K562 (cell line): Measurements from ENCODE around the gene SDE2. TPM values are rescaled to one million over a fixed set of nuclear protein-coding genes. Genes with fewer than 3 reads are reported as not detected.

Experiments
- ATAC-seq: fragments of 200-7000 bp; cut with Tn5 transposase; 3 replicates; pipeline ENCODE4 v1.9.1; 2020; ENCODE audit warnings: moderate library complexity
- BruUV-seq: library from RNA; stranded (reverse); fragments of 400-500 nt; replicated peaks from 2 replicates; lab custom pipeline; 2021; lab: Mats Ljungman, UMichigan
- CTCF ChIA-PET: fragments of 300-600 bp; formaldehyde crosslinking; extraction: SDS; loops from one replicate; lab custom pipeline; 2021; ENCODE audit warnings: low intra/inter-chr PET ratio; lab: Yijun Ruan, JAX
- POLR2A ChIA-PET: fragments of 300-600, 350-650 bp; sonication (Branson Sonifier 250); formaldehyde crosslinking; extraction: SDS; loops from one replicate; lab custom pipeline; 2021; ENCODE audit warnings: antibody characterized with exemption, inconsistent platforms; lab: Yijun Ruan, JAX
- DNase-seq, 4 experiments: peaks; one replicate each; pipeline versions ENCODE4 v3.0.0 to v3.0.0-alpha.2; 2011 to 2018; ENCODE audit warnings: low spot score in 3 of 4, mixed read lengths in 3 of 4; ENCODE audit errors: extremely low read depth in 1 of 4
- FAIRE-seq: peaks from 2 replicates; lab custom pipeline; 2011; peaks lifted over from hg19 to GRCh38; lab: Jason Lieb, UNC
- H2AFZ ChIP-seq: 2 replicates; pipeline ENCODE4 v1.6.0; 2011; ENCODE audit warnings: low read depth, low read length, control low read depth, inconsistent platforms
- H3K27ac ChIP-seq: fragments of 200-600 bp; 3 replicates; pipeline ENCODE4 v1.8.0; 2011; ENCODE audit warnings: low read depth, mild to moderate bottlenecking, control low read depth, inconsistent platforms, low read length, moderate library complexity, mixed read lengths; ENCODE audit errors: extremely low read depth
- H3K27me3 ChIP-seq, 2 experiments: fragments of 300-600 bp in 1 of 2; 2 replicates in 1 of 2; 3 replicates in 1 of 2; pipeline versions ENCODE4 v1.6.0 to v1.8.0; 2011; ENCODE audit warnings: inconsistent platforms in 2 of 2, low read length in 2 of 2, mild to moderate bottlenecking in 1 of 2, mixed read lengths in 1 of 2, moderate library complexity in 1 of 2; ENCODE audit not compliant: control insufficient read depth in 2 of 2, insufficient read depth in 2 of 2
- H3K36me3 ChIP-seq: fragments of 300-600 bp; 3 replicates; pipeline ENCODE4 v1.8.0; 2011; ENCODE audit warnings: mild to moderate bottlenecking, low read length, inconsistent platforms; ENCODE audit not compliant: control insufficient read depth, insufficient read depth
- H3K4me1 ChIP-seq, 2 experiments: fragments of 200-600 bp in 1 of 2; replicated peaks in 1 of 2; 2 replicates in 1 of 2; 3 replicates in 1 of 2; pipeline versions ENCODE4 v1.5.1 to v1.8.0; 2011; ENCODE audit warnings: inconsistent platforms in 2 of 2, low read length in 2 of 2, mild to moderate bottlenecking in 1 of 2, mixed read lengths in 1 of 2, moderate library complexity in 1 of 2; ENCODE audit not compliant: control insufficient read depth in 2 of 2, insufficient read depth in 2 of 2
- H3K4me2 ChIP-seq: 2 replicates; pipeline ENCODE4 v1.6.1; 2011; ENCODE audit warnings: low read length, control low read depth, inconsistent platforms, mixed read lengths; ENCODE audit not compliant: insufficient read depth
- H3K4me3 ChIP-seq: fragments of 200-600 bp; sonication (generic), shearing (Covaris generic); 2 replicates; pipeline ENCODE4 v1.5.1; 2016; ENCODE audit warnings: control low read depth, inconsistent platforms
- H3K79me2 ChIP-seq: fragments of 200-600 bp; 3 replicates; pipeline ENCODE4 v1.8.0; 2011; ENCODE audit warnings: low read length, inconsistent platforms; ENCODE audit not compliant: control insufficient read depth, insufficient read depth
- H3K9ac ChIP-seq, 2 experiments: 2 replicates each; pipeline versions ENCODE4 v1.6.0 to v1.6.1; 2011; ENCODE audit warnings: low read depth in 2 of 2, low read length in 2 of 2, control low read depth in 1 of 2, inconsistent platforms in 1 of 2, mild to moderate bottlenecking in 1 of 2, mixed read lengths in 1 of 2; ENCODE audit not compliant: insufficient read depth in 1 of 2
- H3K9me1 ChIP-seq: one replicate; pipeline ENCODE4 v1.6.0; 2011; ENCODE audit warnings: inconsistent platforms, mild to moderate bottlenecking, low read length, moderate library complexity; ENCODE audit not compliant: control insufficient read depth, insufficient read depth
- H3K9me3 ChIP-seq: replicated peaks from 2 replicates; pipeline ENCODE4 v1.5.1; 2011; ENCODE audit warnings: low read depth, low read length, inconsistent platforms; ENCODE audit not compliant: control insufficient read depth, insufficient read depth
- H4K20me1 ChIP-seq: replicated peaks from 2 replicates; pipeline ENCODE4 v1.6.1; 2011; ENCODE audit warnings: low read length, inconsistent platforms, mixed read lengths; ENCODE audit not compliant: control insufficient read depth, insufficient read depth
- GTF2F1 ChIP-seq: IDR thresholded peaks from 2 replicates; pipeline ENCODE4 v1.6.1; 2011; ENCODE audit warnings: low read depth, low read length, improper control_type of control experiment
- KAT2B ChIP-seq: IDR thresholded peaks from one replicate; pipeline ENCODE4 v1.6.1; 2012; ENCODE audit warnings: low read depth, mild to moderate bottlenecking, control low read depth, inconsistent platforms, low read length, moderate library complexity
- STAT5B ChIP-seq: fragments of 250-450 bp; sonication (Bioruptor Pico); IDR thresholded peaks from 2 replicates; pipeline ENCODE4 v1.8.0; 2021; ENCODE audit warnings: mild to moderate bottlenecking, inconsistent platforms
- ZFX ChIP-seq: sonication (generic); formaldehyde crosslinking; IDR thresholded peaks from 2 replicates; pipeline ENCODE4 v1.8.0; 2022; ENCODE audit warnings: mild to moderate bottlenecking, missing genetic modification reagents, moderate library complexity
- ZNF274 ChIP-seq: IDR thresholded peaks from 2 replicates; pipeline ENCODE4 v1.6.1; 2011; ENCODE audit warnings: low read depth, mild to moderate bottlenecking, low read length, moderate library complexity, borderline replicate concordance
- ZNF561 ChIP-seq: fragments of 450-650 bp; formaldehyde crosslinking; conservative IDR thresholded peaks from 2 replicates; pipeline ENCODE4 v1.4.0; 2020; ENCODE audit warnings: mild to moderate bottlenecking, moderate library complexity
- ZNF766 ChIP-seq: fragments of 200-800 bp; sonication (Bioruptor generic); conservative IDR thresholded peaks from 2 replicates; pipeline ENCODE4 v1.6.1; 2016; ENCODE audit warnings: missing genetic modification characterization, missing compliant biosample characterization
- ZNF79 ChIP-seq: fragments of 250-450 bp; sonication (Bioruptor Pico); IDR thresholded peaks from 2 replicates; pipeline ENCODE4 v1.4.0; 2020; ENCODE audit warnings: low read depth, mild to moderate bottlenecking, moderate library complexity
- WGBS: fragments of 100-300 bp; shearing (Covaris generic); methylation state at CpG from one replicate; pipeline ENCODE4 v1.1.6; 2016; ENCODE audit warnings: low coverage, mixed read lengths; ENCODE audit not compliant: insufficient coverage; ENCODE audit errors: missing lambda C conversion rate; 5-methylcytosine and 5-hydroxymethylcytosine counted together
- in situ Hi-C: fragments of 300-500 bp; cut with MboI; formaldehyde crosslinking; loops from 4 replicates; pipeline ENCODE4 v1.15.0; 2018; ENCODE audit warnings: inconsistent platforms, mixed read lengths
- intact Hi-C: fragments of 100-400 bp; cut with micrococcal nuclease; formaldehyde crosslinking; loops from 2 replicates; pipeline ENCODE4 v1.14.2; 2022
- polyA plus RNA-seq, 8 experiments: library from polyadenylated mRNA; depleted of rRNA in 4 of 8; stranded (reverse) in 5 of 8; unstranded in 3 of 8; fragments of >200 nt; fragmentation: Nextera tagmentation in 2 of 8; fragmentation: Illumina TruSeq in 1 of 8; extraction: Ambion mirVana in 2 of 8; extraction: Trizol in 1 of 8; gene quantifications; 2 replicates each; pipeline versions ENCODE4 v1.2.1 to v1.2.3, GENCODE V29; 2011 to 2014; ENCODE audit warnings: inconsistent platforms in 1 of 8, missing spikeins in 1 of 8
- total RNA-seq, 7 experiments: library from RNA; depleted of rRNA in 6 of 7; stranded (reverse); fragments of >200 nt in 6 of 7; fragmentation: Illumina TruSeq in 2 of 7; extraction: Trizol in 2 of 7; gene quantifications; 2 replicates each; pipeline versions ENCODE4 v1.2.1 to v1.2.3, GENCODE V29; 2011 to 2021; ENCODE audit warnings: low replicate concordance in 1 of 7

The SDE2 gene
- total and polyA plus RNA-seq, 9 of the 15 experiments (the other 6 are each of a cell fraction or from before 2014, with no cell fraction given): 14.3 to 62.3 (median 46.0) TPM

GRCh38 chr1:226026833-226027232, 27.7 kb upstream of the SDE2 start:
- no peak overlapping the region for H3K4me2 ChIP-seq
- CTCF ChIA-PET: no interaction called here
- H3K79me2 ChIP-seq: no peaks in the 10 kb centered on the region
- H2AFZ ChIP-seq: 0 out of 2 replicates have a peak overlapping the region, but pooled peaks have one; percentile 87
- no TSS peak for BruUV-seq
- FAIRE-seq: no peak
- no peak for TF ChIP-seq ZNF274
- TF ChIP-seq KAT2B: no peak
- no peak for TF ChIP-seq ZNF561 (CRISPR knock-in tag)
- no peak for TF ChIP-seq GTF2F1
- no peak for TF ChIP-seq ZNF766 (CRISPR knock-in tag)
- no peak for TF ChIP-seq ZNF79
- no peak for TF ChIP-seq ZFX (CRISPR knock-in tag)
- TF ChIP-seq STAT5B (CRISPR knock-in tag): no peak
- TF ChIP-seq, all 486 proteins: peak for 0
- POLR2A ChIA-PET: interaction anchor here (1.7 kb wide), 1 partner anchor 30 kb away, joined by 5 read pairs; no protein-coding TSS in a partner anchor
- H3K27ac ChIP-seq: no peak overlapping the region
- no peak overlapping the region for H3K9ac ChIP-seq
- no peaks in the 10 kb centered on the region for H3K27me3 ChIP-seq
- no peak for ATAC-seq
- WGBS: 54% methylated on average over 2 of the region's 2 CpGs
- in situ Hi-C loops: no loop called here
- H4K20me1 ChIP-seq: no peaks in the 10 kb centered on the region
- H3K4me1 ChIP-seq: peaks cover 8 to 17% of the 10 kb centered on the region in 2 experiments; a peak in 4 of 5 replicates
- no peaks in the 10 kb centered on the region for H3K36me3 ChIP-seq
- no peak for DNase-seq
- H3K9me1 ChIP-seq: no peaks in the 10 kb centered on the region
- intact Hi-C loops: no loop called here
- no peak overlapping the region for H3K4me3 ChIP-seq
- no peaks in the 10 kb centered on the region for H3K9me3 ChIP-seq
